Gastrocnemius medialis (tissue), 4 donors: ENCODE results near the gene RAB40C.

Experiments used
- CTCF ChIP-seq, 5 experiments: fragments of 450-650 bp in 3 of 5; fragments of 200-600 bp in 2 of 5; sonication (generic) in 2 of 5; IDR thresholded peaks in 4 of 5; conservative IDR thresholded peaks in 1 of 5; 1 replicate in 4 of 5; 2 replicates in 1 of 5; pipeline ENCODE4 v1.5.1; 2016 to 2019; ENCODE audit warnings: antibody characterized with exemption in 5 of 5, mild to moderate bottlenecking in 3 of 5, moderate library complexity in 3 of 5
- POLR2A ChIP-seq, 2 donors: fragments of 450-650 bp; IDR thresholded peaks; one replicate each; pipeline ENCODE4 v1.6.1; 2017; ENCODE audit warnings: antibody characterized with exemption in 2 of 2, mild to moderate bottlenecking in 2 of 2, moderate library complexity in 2 of 2

DNA sequence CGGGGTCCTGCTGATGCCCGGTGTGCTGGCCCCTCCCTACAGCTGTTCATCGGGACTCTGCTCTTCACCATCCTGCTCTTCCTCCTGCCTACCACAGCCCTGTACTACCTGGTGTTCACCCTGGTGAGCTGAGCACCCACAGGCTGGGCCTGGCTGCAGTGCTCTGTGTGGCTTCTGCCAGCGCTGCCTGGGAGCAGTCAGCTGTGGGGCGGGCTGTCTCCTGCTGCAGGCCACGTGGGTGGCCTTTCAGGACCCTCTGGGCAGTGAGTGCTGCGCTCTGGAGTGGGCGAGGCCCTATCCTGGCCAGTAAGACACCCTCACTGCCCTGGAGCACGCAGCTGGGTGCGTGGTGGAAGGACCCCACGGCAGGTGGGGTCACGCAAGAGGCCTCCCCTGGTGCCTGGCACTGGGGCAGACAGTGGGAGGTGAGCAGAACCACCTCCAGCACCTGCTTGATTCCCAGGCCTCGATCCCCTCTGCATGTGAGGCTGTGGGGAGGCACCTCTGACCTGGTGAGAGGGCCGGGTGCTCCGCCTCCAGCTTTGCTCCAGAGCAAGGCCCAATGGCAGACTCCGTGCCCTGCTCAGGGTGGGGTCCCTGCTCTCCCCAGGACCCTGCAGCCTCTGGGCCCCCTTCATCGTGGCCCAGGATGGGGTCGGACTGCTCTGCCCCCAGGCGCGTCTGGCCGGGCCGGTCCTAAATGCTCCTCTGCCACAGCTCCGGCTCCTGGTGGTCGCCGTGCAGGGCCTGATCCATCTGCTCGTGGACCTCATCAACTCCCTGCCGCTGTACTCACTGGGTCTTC is 9.5 kb upstream of the RAB40C start:
- TF ChIP-seq POLR2A (IDR thresholded peaks at IDR 0.05) = no peak
- no peak for TF ChIP-seq CTCF (IDR thresholded peaks at IDR 0.05 in 4 of 5, conservative IDR thresholded peaks at IDR 0.05 in 1 of 5)
